ENCODE results near the gene PLEKHG3.

Gene PLEKHG3

GRCh38 chr14:64701660-64702059, 2.6 kb upstream of the PLEKHG3 start:
- DNase-seq (ENCODE audit: low read depth) = no peak
- no peak overlapping the region for H3K4me3 ChIP-seq (ENCODE audit: low read length)
- no peak for TF ChIP-seq CTCF (conservative IDR thresholded peaks at IDR 0.05; ENCODE audit: low read depth, low read length)

- no peak for TF ChIP-seq CTCF (conservative IDR thresholded peaks at IDR 0.05; ENCODE audit: low read depth, low read length)
- no peak overlapping the region for H3K4me3 ChIP-seq (ENCODE audit: low read length)
- no peak for DNase-seq (ENCODE audit: low read depth)
These were observed 1.5 kb upstream of the PLEKHG3 start for GRCh38 chr14:64702493-64703394.

GRCh38 chr14:64703395-64704142, 655 bp upstream of the PLEKHG3 start:
- peak overlapping the region; percentile 75 for H3K4me3 ChIP-seq (ENCODE audit: low read length)
- TF ChIP-seq CTCF (conservative IDR thresholded peaks at IDR 0.05; ENCODE audit: low read depth, low read length) = no peak
- no peak for DNase-seq (ENCODE audit: low read depth)

- peak overlapping the region; percentile 75 for H3K4me3 ChIP-seq (ENCODE audit: low read length)
- TF ChIP-seq CTCF (conservative IDR thresholded peaks at IDR 0.05; ENCODE audit: low read depth, low read length) = no peak
- DNase-seq (ENCODE audit: low read depth) = no peak
These were observed 638 bp downstream of the PLEKHG3 start for GRCh38 chr14:64704743-64705380.

GRCh38 chr14:64705381-64706118, 1.3 kb downstream of the PLEKHG3 start:
- peak overlapping the region; percentile 75 for H3K4me3 ChIP-seq (ENCODE audit: low read length)
- no peak for TF ChIP-seq CTCF (conservative IDR thresholded peaks at IDR 0.05; ENCODE audit: low read depth, low read length)
- no peak for DNase-seq (ENCODE audit: low read depth)

GRCh38 chr14:64706119-64706592, 1.9 kb downstream of the PLEKHG3 start:
- H3K4me3 ChIP-seq (ENCODE audit: low read length) = peak overlapping the region; percentile 75
- no peak for DNase-seq (ENCODE audit: low read depth)
- TF ChIP-seq CTCF (conservative IDR thresholded peaks at IDR 0.05; ENCODE audit: low read depth, low read length) = no peak
